H9 (cell line): ENCODE data around the gene CELF4. TPM values are rescaled to one million over a fixed set of nuclear protein-coding genes. Genes with fewer than 3 reads are reported as not detected.

ENCODE experiments used
- DNase-seq: peaks from one replicate; pipeline ENCODE4 v3.0.0-alpha.2; 2017
- H2AFZ ChIP-seq: one replicate; pipeline ENCODE4 v1.6.1; 2013; ENCODE audit warnings: mild to moderate bottlenecking, low read length, control low read depth, moderate library complexity
- H2AK5ac ChIP-seq: 2 replicates; pipeline ENCODE4 v1.6.1; 2013; ENCODE audit warnings: low read length, control low read depth, mixed read lengths; ENCODE audit not compliant: insufficient read length
- H2BK120ac ChIP-seq: one replicate; pipeline ENCODE4 v1.6.1; 2013; ENCODE audit warnings: low read depth, mild to moderate bottlenecking, low read length, control low read depth, inconsistent platforms; ENCODE audit not compliant: poor library complexity, severe bottlenecking
- H2BK12ac ChIP-seq: 2 replicates; pipeline ENCODE4 v1.6.1; 2013; ENCODE audit warnings: low read length, control low read depth, mixed read lengths, low read depth; ENCODE audit not compliant: insufficient read length
- H2BK15ac ChIP-seq: 2 replicates; pipeline ENCODE4 v1.6.1; 2013; ENCODE audit warnings: low read depth, low read length, control low read depth
- H2BK20ac ChIP-seq: one replicate; pipeline ENCODE4 v1.6.1; 2013; ENCODE audit warnings: low read depth, mild to moderate bottlenecking, low read length, control low read depth, inconsistent platforms; ENCODE audit not compliant: poor library complexity, severe bottlenecking
- H2BK5ac ChIP-seq: 2 replicates; pipeline ENCODE4 v1.6.1; 2013; ENCODE audit warnings: low read length, control low read depth, mixed read lengths; ENCODE audit not compliant: insufficient read length
- H3K14ac ChIP-seq: 2 replicates; pipeline ENCODE4 v1.6.1; 2013; ENCODE audit warnings: low read length, control low read depth; ENCODE audit not compliant: insufficient read depth
- H3K18ac ChIP-seq: 2 replicates; pipeline ENCODE4 v1.6.1; 2013; ENCODE audit warnings: low read depth, mild to moderate bottlenecking, mixed read lengths, low read length, control low read depth; ENCODE audit not compliant: insufficient read length
- H3K23ac ChIP-seq: 2 replicates; pipeline ENCODE4 v1.6.1; 2013; ENCODE audit warnings: low read length, control low read depth, mixed read lengths, low read depth; ENCODE audit not compliant: insufficient read length
- H3K23me2 ChIP-seq: 2 replicates; pipeline ENCODE4 v1.6.1; 2013; ENCODE audit warnings: low read depth, mild to moderate bottlenecking, mixed read lengths, low read length, control low read depth; ENCODE audit not compliant: insufficient read length, poor library complexity, severe bottlenecking
- H3K27ac ChIP-seq: 2 replicates; pipeline ENCODE4 v1.5.1; 2013; ENCODE audit warnings: low read length, control low read depth, mixed read lengths, low read depth; ENCODE audit not compliant: insufficient read length
- H3K27me3 ChIP-seq: 2 replicates; pipeline ENCODE4 v1.6.1; 2013; ENCODE audit warnings: low read length, control low read depth, inconsistent platforms; ENCODE audit not compliant: insufficient read depth
- H3K4ac ChIP-seq: 2 replicates; pipeline ENCODE4 v1.6.1; 2013; ENCODE audit warnings: low read depth, mild to moderate bottlenecking, control low read depth, inconsistent platforms, low read length, moderate library complexity
- H3K4me1 ChIP-seq: 2 replicates; pipeline ENCODE4 v1.6.1; 2013; ENCODE audit warnings: low read length, control low read depth, inconsistent platforms; ENCODE audit not compliant: insufficient read depth
- H3K4me2 ChIP-seq: 2 replicates; pipeline ENCODE4 v1.6.1; 2013; ENCODE audit warnings: low read length, control low read depth, mixed read lengths; ENCODE audit not compliant: insufficient read length, insufficient read depth
- H3K56ac ChIP-seq: 2 replicates; pipeline ENCODE4 v1.6.1; 2013; ENCODE audit warnings: low read depth, mild to moderate bottlenecking, mixed read lengths, low read length, control low read depth; ENCODE audit not compliant: insufficient read length
- H3K79me1 ChIP-seq: 2 replicates; pipeline ENCODE4 v1.6.1; 2013; ENCODE audit warnings: low read depth, mild to moderate bottlenecking, moderate library complexity, low read length, control low read depth, inconsistent platforms; ENCODE audit not compliant: insufficient read depth, poor library complexity, severe bottlenecking
- H3K79me2 ChIP-seq: 2 replicates; pipeline ENCODE4 v1.6.1; 2013; ENCODE audit warnings: low read length, control low read depth, inconsistent platforms; ENCODE audit not compliant: insufficient read depth
- H3K9ac ChIP-seq: 2 replicates; pipeline ENCODE4 v1.6.1; 2013; ENCODE audit warnings: low read length, control low read depth, mixed read lengths; ENCODE audit not compliant: insufficient read length; ENCODE audit errors: extremely low read depth
- H3K9me3 ChIP-seq: one replicate; pipeline ENCODE4 v1.6.1; 2013; ENCODE audit warnings: low read depth, low read length, inconsistent platforms; ENCODE audit not compliant: control insufficient read depth
- H3T11ph ChIP-seq: one replicate; pipeline ENCODE4 v1.6.1; 2013; ENCODE audit warnings: mild to moderate bottlenecking, low read length, control low read depth, inconsistent platforms
- H4K20me1 ChIP-seq: one replicate; pipeline ENCODE4 v1.6.1; 2013; ENCODE audit not compliant: control insufficient read depth, insufficient read length, insufficient read depth
- H4K5ac ChIP-seq: 2 replicates; pipeline ENCODE4 v1.6.1; 2013; ENCODE audit warnings: low read depth, mild to moderate bottlenecking, mixed read lengths, low read length, control low read depth; ENCODE audit not compliant: insufficient read length
- H4K8ac ChIP-seq: replicated peaks from 2 replicates; pipeline ENCODE4 v1.6.1; 2013; ENCODE audit warnings: low read length, control low read depth, mixed read lengths, low read depth; ENCODE audit not compliant: insufficient read length
- H4K91ac ChIP-seq: 2 replicates; pipeline ENCODE4 v1.6.1; 2013; ENCODE audit warnings: low read depth, mild to moderate bottlenecking, moderate library complexity, mixed read lengths, low read length, control low read depth; ENCODE audit not compliant: insufficient read length
- H3K27ac Mint-ChIP-seq, 3 experiments: 2 replicates in 2 of 3; 3 replicates in 1 of 3; pipeline ENCODE4 v1.8.0; 2020 to 2021; ENCODE audit warnings: mixed read lengths in 3 of 3, mild to moderate bottlenecking in 1 of 3, moderate library complexity in 1 of 3
- H3K27me3 Mint-ChIP-seq: 2 replicates; pipeline ENCODE4 v1.8.0; 2021; ENCODE audit warnings: low read depth, mild to moderate bottlenecking, moderate library complexity, mixed read lengths
- H3K36me3 Mint-ChIP-seq, 3 experiments: 2 replicates in 2 of 3; 3 replicates in 1 of 3; pipeline ENCODE4 v1.8.0; 2020 to 2021; ENCODE audit warnings: low read depth in 3 of 3, mixed read lengths in 3 of 3; ENCODE audit not compliant: insufficient read depth in 1 of 3
- H3K4me1 Mint-ChIP-seq, 2 experiments: 2 replicates each; pipeline ENCODE4 v1.8.0; 2020; ENCODE audit warnings: mixed read lengths in 2 of 2
- H3K4me3 Mint-ChIP-seq, 2 experiments: 2 replicates in 1 of 2; 3 replicates in 1 of 2; pipeline ENCODE4 v1.8.0; 2020 to 2021; ENCODE audit warnings: mild to moderate bottlenecking in 2 of 2, mixed read lengths in 2 of 2, moderate library complexity in 1 of 2
- H3K9me3 Mint-ChIP-seq, 2 experiments: 2 replicates in 1 of 2; 3 replicates in 1 of 2; pipeline ENCODE4 v1.8.0; 2020; ENCODE audit warnings: mild to moderate bottlenecking in 2 of 2, mixed read lengths in 2 of 2, moderate library complexity in 1 of 2
- WGBS: extraction: QIAGEN DNeasy Blood & Tissue Kit; methylation state at CpG from one replicate; pipeline ENCODE4 v1.1.7; 2013; ENCODE audit warnings: missing lambda C conversion rate, low lambda C conversion rate, mixed read lengths; ENCODE audit not compliant: insufficient read length; ENCODE audit errors: extremely low coverage; 5-methylcytosine and 5-hydroxymethylcytosine counted together
- total RNA-seq: library from RNA; stranded (reverse); gene quantifications from 2 replicates; pipeline ENCODE4 v1.2.1, GENCODE V29; 2021
- TF ChIP-seq, protein P1 (sequence below): fragments of 200-600 bp; sonication (generic); conservative IDR thresholded peaks from 3 replicates; pipeline ENCODE4 v1.8.0; 2021; ENCODE audit warnings: antibody characterized with exemption, mild to moderate bottlenecking

CELF4 gene
- total RNA-seq, 1 experiment from 2014 or later = 1.1 TPM

DNA sequence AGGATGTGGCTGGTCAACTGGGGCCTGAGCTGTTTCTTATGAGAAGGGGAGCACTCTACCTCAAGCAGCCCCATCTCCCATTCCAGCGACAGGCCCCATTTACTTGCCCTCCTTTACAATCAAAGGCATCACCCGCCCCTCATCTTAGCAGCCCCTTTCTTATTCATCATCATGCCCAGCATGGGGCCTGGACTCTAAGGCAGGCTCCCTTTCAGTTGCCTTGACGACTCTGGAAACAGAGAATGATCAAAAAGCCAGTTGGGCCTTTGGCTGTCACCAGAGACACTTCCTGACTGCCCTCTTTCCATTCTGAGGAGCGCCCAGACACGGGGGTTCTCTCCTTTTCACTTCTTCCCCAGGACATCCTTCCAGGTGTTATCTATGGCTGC is 11.2 kb downstream of the CELF4 start:
- H3K14ac ChIP-seq = 0 out of 2 replicates have a peak overlapping the region, but pooled peaks have one; percentile 33
- peaks cover 4% of the 10 kb centered on the region; the same call in 1 of the 2 replicates for H3K27me3 ChIP-seq
- H2AFZ ChIP-seq = no peak overlapping the region
- peaks cover 4% of the 10 kb centered on the region; the same call in 1 of the 2 replicates for H3K4me1 ChIP-seq
- H2AK5ac ChIP-seq = no peak overlapping the region
- peak overlapping the region; percentile 65 for H3K18ac ChIP-seq
- Mint-ChIP-seq H3K9me3 (no peaks in the 10 kb centered on the region), H3K27ac (no peak overlapping the region), H3K4me1 (peaks cover 16 to 18% of the 10 kb centered on the region in 2 experiments), H3K27me3 (peaks cover 74% of the 10 kb centered on the region), H3K4me3 (peak overlapping the region; percentile 47 to 62; a peak in 4 of 5 replicates), H3K36me3 (no peaks in the 10 kb centered on the region)
- no peaks in the 10 kb centered on the region for H3K79me1 ChIP-seq
- H2BK20ac ChIP-seq = no peak overlapping the region
- no peaks in the 10 kb centered on the region for H4K20me1 ChIP-seq
- H3K79me2 ChIP-seq = no peaks in the 10 kb centered on the region
- no peak overlapping the region for H3T11ph ChIP-seq
- H4K8ac ChIP-seq = no peak overlapping the region
- no CpG with 5 or more reads among the region's 5 CpGs for WGBS
- no peak overlapping the region for H3K9ac ChIP-seq
- H4K91ac ChIP-seq = no peak overlapping the region
- H2BK12ac ChIP-seq = no peak overlapping the region
- peak overlapping the region; percentile 44 for H3K4me2 ChIP-seq
- peak; percentile 88 for DNase-seq
- no peak overlapping the region for H4K5ac ChIP-seq
- H2BK120ac ChIP-seq = no peak overlapping the region
- H3K9me3 ChIP-seq = no peaks in the 10 kb centered on the region
- TF ChIP-seq, protein P1, sequence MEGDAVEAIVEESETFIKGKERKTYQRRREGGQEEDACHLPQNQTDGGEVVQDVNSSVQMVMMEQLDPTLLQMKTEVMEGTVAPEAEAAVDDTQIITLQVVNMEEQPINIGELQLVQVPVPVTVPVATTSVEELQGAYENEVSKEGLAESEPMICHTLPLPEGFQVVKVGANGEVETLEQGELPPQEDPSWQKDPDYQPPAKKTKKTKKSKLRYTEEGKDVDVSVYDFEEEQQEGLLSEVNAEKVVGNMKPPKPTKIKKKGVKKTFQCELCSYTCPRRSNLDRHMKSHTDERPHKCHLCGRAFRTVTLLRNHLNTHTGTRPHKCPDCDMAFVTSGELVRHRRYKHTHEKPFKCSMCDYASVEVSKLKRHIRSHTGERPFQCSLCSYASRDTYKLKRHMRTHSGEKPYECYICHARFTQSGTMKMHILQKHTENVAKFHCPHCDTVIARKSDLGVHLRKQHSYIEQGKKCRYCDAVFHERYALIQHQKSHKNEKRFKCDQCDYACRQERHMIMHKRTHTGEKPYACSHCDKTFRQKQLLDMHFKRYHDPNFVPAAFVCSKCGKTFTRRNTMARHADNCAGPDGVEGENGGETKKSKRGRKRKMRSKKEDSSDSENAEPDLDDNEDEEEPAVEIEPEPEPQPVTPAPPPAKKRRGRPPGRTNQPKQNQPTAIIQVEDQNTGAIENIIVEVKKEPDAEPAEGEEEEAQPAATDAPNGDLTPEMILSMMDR = no peak
- H3K23me2 ChIP-seq = no peaks in the 10 kb centered on the region
- no peak overlapping the region for H2BK15ac ChIP-seq
- no peak overlapping the region for H3K56ac ChIP-seq
- no peak overlapping the region for H3K23ac ChIP-seq
- no peak overlapping the region for H2BK5ac ChIP-seq
- no peak overlapping the region for H3K27ac ChIP-seq
- H3K4ac ChIP-seq = no peak overlapping the region
